B cell (primary cell): ENCODE results near the gene RBM4B.

Source experiments
- EZH2 ChIP-seq: IDR thresholded peaks from 2 replicates; pipeline ENCODE4 v1.6.1; 2012; ENCODE audit warnings: borderline replicate concordance, low read depth, mild to moderate bottlenecking, moderate library complexity, low read length; ENCODE audit not compliant: insufficient read depth, poor library complexity, severe bottlenecking
- TF ChIP-seq, protein P1 (sequence below): fragments of 200-600 bp; IDR thresholded peaks from one replicate; pipeline ENCODE4 v1.8.0; 2022; ENCODE audit warnings: antibody characterized with exemption, mild to moderate bottlenecking

DNA sequence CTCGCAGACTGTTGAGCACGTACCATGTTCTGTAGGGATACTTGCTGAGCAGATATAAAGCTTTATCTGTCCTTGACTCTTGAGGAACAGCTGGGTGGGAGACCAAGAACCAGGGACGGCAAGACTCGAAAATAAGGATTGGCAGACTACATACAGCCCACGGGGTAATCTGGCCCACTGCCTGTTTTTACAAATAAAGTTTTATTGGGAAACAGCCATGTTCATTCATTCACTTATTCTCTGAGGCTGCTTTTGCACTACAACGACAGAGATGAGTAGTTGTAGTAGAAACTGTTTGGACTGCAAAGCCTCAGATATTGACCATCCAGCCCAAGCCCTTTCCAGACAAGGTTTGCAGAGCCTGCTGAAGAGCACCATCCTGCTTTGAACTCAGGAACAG is 20.3 kb upstream of the RBM4B start:
- TF ChIP-seq, protein P1, sequence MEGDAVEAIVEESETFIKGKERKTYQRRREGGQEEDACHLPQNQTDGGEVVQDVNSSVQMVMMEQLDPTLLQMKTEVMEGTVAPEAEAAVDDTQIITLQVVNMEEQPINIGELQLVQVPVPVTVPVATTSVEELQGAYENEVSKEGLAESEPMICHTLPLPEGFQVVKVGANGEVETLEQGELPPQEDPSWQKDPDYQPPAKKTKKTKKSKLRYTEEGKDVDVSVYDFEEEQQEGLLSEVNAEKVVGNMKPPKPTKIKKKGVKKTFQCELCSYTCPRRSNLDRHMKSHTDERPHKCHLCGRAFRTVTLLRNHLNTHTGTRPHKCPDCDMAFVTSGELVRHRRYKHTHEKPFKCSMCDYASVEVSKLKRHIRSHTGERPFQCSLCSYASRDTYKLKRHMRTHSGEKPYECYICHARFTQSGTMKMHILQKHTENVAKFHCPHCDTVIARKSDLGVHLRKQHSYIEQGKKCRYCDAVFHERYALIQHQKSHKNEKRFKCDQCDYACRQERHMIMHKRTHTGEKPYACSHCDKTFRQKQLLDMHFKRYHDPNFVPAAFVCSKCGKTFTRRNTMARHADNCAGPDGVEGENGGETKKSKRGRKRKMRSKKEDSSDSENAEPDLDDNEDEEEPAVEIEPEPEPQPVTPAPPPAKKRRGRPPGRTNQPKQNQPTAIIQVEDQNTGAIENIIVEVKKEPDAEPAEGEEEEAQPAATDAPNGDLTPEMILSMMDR: no peak
- TF ChIP-seq EZH2: no peak
